Measurements from ENCODE around the gene HOXA9.
A peak's percentile ranks its signal among the peaks of the same experiment; 100 is the strongest.

The HOXA9 gene

GRCh38 chr7:27116962-27117886 is 48.1 kb downstream of the HOXA9 start:
- peak overlapping the region; percentile 98 for H3K27ac ChIP-seq (ENCODE audit: low read length)
- H3K27me3 ChIP-seq (ENCODE audit: control insufficient read depth in 1 of 2, insufficient read depth in 2 of 2, low read length in 2 of 2) = no peaks in the 10 kb centered on the region
- H3K9ac ChIP-seq (ENCODE audit: low read length in 2 of 2) = peak overlapping the region; percentile 91 to 96
- H3K4me3 ChIP-seq (ENCODE audit: low read length in 2 of 2) = peak overlapping the region; percentile 77 to 93
- H3K4me1 ChIP-seq (ENCODE audit: control insufficient read depth, insufficient read depth, low read length) = peaks cover 40% of the 10 kb centered on the region
- H3K36me3 ChIP-seq (ENCODE audit: control insufficient read depth in 2 of 2, insufficient read depth in 2 of 2, low read length in 2 of 2) = peaks cover 0 to 3% of the 10 kb centered on the region in 2 donors
- H3K9me3 ChIP-seq (ENCODE audit: control insufficient read depth in 2 of 2, low read length in 2 of 2) = no peaks in the 10 kb centered on the region

- H3K4me1 ChIP-seq (ENCODE audit: control insufficient read depth, insufficient read depth, low read length) = peaks cover 45% of the 10 kb centered on the region
- H3K9me3 ChIP-seq (ENCODE audit: control insufficient read depth in 2 of 2, low read length in 2 of 2) = no peaks in the 10 kb centered on the region
- peaks cover 0 to 3% of the 10 kb centered on the region in 2 donors for H3K36me3 ChIP-seq (ENCODE audit: control insufficient read depth in 2 of 2, insufficient read depth in 2 of 2, low read length in 2 of 2)
- peak overlapping the region; percentile 91 to 96 for H3K9ac ChIP-seq (ENCODE audit: low read length in 2 of 2)
- H3K27ac ChIP-seq (ENCODE audit: low read length) = peak overlapping the region; percentile 98
- peak overlapping the region; percentile 77 to 93 for H3K4me3 ChIP-seq (ENCODE audit: low read length in 2 of 2)
- no peaks in the 10 kb centered on the region for H3K27me3 ChIP-seq (ENCODE audit: control insufficient read depth in 1 of 2, insufficient read depth in 2 of 2, low read length in 2 of 2)
Observed at GRCh38 chr7:27116031-27116961, 49.0 kb downstream of the HOXA9 start.

- Histone ChIP-seq H3K27me3 (ENCODE audit: control insufficient read depth in 1 of 2, insufficient read depth in 2 of 2, low read length in 2 of 2) (no peaks in the 10 kb centered on the region), H3K9ac (ENCODE audit: low read length in 2 of 2) (peak overlapping the region; percentile 91 to 96), H3K4me1 (ENCODE audit: control insufficient read depth, insufficient read depth, low read length) (peaks cover 43% of the 10 kb centered on the region)
Observed at GRCh38 chr7:27115221-27116026, 49.9 kb downstream of the HOXA9 start.

GRCh38 chr7:27114881-27115220 is 50.5 kb downstream of the HOXA9 start:
- Histone ChIP-seq H3K4me1 (ENCODE audit: control insufficient read depth, insufficient read depth, low read length) (peaks cover 43% of the 10 kb centered on the region), H3K9ac (ENCODE audit: low read length in 2 of 2) (peak overlapping the region; percentile 91 to 96), H3K36me3 (ENCODE audit: control insufficient read depth in 2 of 2, insufficient read depth in 2 of 2, low read length in 2 of 2) (peaks cover 0 to 3% of the 10 kb centered on the region in 2 donors), H3K27me3 (ENCODE audit: control insufficient read depth in 1 of 2, insufficient read depth in 2 of 2, low read length in 2 of 2) (no peaks in the 10 kb centered on the region), H3K27ac (ENCODE audit: low read length) (peak overlapping the region; percentile 98), H3K9me3 (ENCODE audit: control insufficient read depth in 2 of 2, low read length in 2 of 2) (no peaks in the 10 kb centered on the region), H3K4me3 (ENCODE audit: low read length in 2 of 2) (peak overlapping the region; percentile 77 to 93)

More at GRCh38 chr7:27115221-27116026, 49.9 kb downstream of the HOXA9 start:
- Histone ChIP-seq H3K9me3 (ENCODE audit: control insufficient read depth in 2 of 2, low read length in 2 of 2) (no peaks in the 10 kb centered on the region), H3K4me3 (ENCODE audit: low read length in 2 of 2) (peak overlapping the region; percentile 77 to 93), H3K36me3 (ENCODE audit: control insufficient read depth in 2 of 2, insufficient read depth in 2 of 2, low read length in 2 of 2) (peaks cover 0 to 3% of the 10 kb centered on the region in 2 donors), H3K27ac (ENCODE audit: low read length) (peak overlapping the region; percentile 98)

- Histone ChIP-seq H3K27me3 (ENCODE audit: control insufficient read depth in 1 of 2, insufficient read depth in 2 of 2, low read length in 2 of 2) (no peaks in the 10 kb centered on the region), H3K36me3 (ENCODE audit: control insufficient read depth in 2 of 2, insufficient read depth in 2 of 2, low read length in 2 of 2) (peaks cover 0 to 3% of the 10 kb centered on the region in 2 donors), H3K27ac (ENCODE audit: low read length) (peak overlapping the region; percentile 97), H3K9me3 (ENCODE audit: control insufficient read depth in 2 of 2, low read length in 2 of 2) (no peaks in the 10 kb centered on the region), H3K4me3 (ENCODE audit: low read length in 2 of 2) (peak overlapping the region; percentile 90), H3K9ac (ENCODE audit: low read length in 2 of 2) (peak overlapping the region; percentile 88 to 92), H3K4me1 (ENCODE audit: control insufficient read depth, insufficient read depth, low read length) (peaks cover 43% of the 10 kb centered on the region)
Observed at GRCh38 chr7:27113991-27114769, 51.2 kb downstream of the HOXA9 start.

- peak overlapping the region; percentile 97 for H3K27ac ChIP-seq (ENCODE audit: low read length)
- H3K27me3 ChIP-seq (ENCODE audit: control insufficient read depth in 1 of 2, insufficient read depth in 2 of 2, low read length in 2 of 2) = no peaks in the 10 kb centered on the region
- no peaks in the 10 kb centered on the region for H3K9me3 ChIP-seq (ENCODE audit: control insufficient read depth in 2 of 2, low read length in 2 of 2)
- peaks cover 44% of the 10 kb centered on the region for H3K4me1 ChIP-seq (ENCODE audit: control insufficient read depth, insufficient read depth, low read length)
- peak overlapping the region; percentile 65 to 85 for H3K9ac ChIP-seq (ENCODE audit: low read length in 2 of 2)
- peak overlapping the region; percentile 74 to 90 for H3K4me3 ChIP-seq (ENCODE audit: low read length in 2 of 2)
- H3K36me3 ChIP-seq (ENCODE audit: control insufficient read depth in 2 of 2, insufficient read depth in 2 of 2, low read length in 2 of 2) = peaks cover 0 to 2% of the 10 kb centered on the region in 2 donors
Observed at GRCh38 chr7:27112955-27113949, 52.1 kb downstream of the HOXA9 start.

Measured in stomach smooth muscle (tissue), 2 donors.